CD4-positive, alpha-beta T cell treated with Interferon alpha-2 for 1 hour (primary cell): ENCODE measurements around the gene ELMO1.
A peak's percentile ranks its signal among the peaks of the same experiment; 100 is the strongest.

ENCODE experiments used
- DNase-seq, 2 donors: peaks; one replicate each; pipeline ENCODE4 v3.0.0-alpha.2; 2020 to 2022

Gene ELMO1

DNA sequence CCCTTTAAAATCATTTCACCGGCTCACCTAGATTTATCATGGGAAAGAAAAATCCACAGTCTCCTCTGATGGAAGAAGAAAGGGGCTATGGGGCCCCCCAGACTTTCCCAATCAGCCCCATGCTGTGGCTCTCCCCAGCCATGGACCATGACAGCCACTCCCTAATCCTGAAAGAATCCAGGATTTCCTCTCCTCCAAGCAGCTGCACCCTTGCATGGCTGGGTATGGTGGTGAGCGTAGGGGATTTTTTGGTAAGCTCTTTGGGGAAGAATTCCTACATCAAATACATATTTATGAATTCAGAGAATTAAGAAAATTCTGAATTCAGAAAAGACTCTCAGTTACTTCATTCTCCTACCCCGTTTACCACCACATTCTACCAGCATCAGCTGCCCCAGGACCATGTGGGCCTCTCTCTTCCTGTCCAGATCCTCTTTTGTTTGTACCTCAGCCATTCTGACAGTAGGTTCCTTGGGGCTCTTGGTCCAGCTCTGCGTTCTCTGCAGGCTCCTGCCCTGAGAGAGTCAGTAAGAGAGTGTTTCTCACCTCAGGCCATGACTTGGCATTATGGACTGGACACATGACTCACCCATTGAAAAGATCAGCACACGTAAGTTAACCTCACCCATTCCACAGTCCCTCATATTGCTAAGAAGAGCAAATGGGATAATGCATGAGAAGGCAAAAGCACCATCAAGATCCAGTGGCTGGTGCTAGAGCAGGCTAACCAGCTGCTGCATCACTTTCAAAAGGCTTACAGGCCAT, 337.8 kb downstream of the ELMO1 start:
- no peak for DNase-seq

DNA sequence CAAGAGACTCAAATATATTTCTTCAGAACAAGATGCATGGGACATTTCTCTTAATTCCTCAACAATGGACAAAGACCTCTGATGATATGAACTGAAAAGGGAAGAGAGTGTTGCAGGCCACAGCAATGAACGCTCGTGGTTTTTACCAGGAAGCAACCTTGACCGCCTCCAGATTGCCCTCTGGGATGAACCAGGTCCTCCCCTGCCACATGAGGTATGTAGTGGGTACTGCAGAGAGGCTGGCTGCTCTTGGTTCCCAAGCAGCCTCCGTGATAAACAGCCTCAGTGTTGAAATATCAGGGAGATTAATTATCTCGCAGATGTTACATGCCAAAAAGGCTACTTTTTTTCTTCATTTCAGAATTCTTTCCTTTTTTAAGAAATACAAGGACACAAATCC, 338.8 kb downstream of the ELMO1 start:
- no peak for DNase-seq

DNA sequence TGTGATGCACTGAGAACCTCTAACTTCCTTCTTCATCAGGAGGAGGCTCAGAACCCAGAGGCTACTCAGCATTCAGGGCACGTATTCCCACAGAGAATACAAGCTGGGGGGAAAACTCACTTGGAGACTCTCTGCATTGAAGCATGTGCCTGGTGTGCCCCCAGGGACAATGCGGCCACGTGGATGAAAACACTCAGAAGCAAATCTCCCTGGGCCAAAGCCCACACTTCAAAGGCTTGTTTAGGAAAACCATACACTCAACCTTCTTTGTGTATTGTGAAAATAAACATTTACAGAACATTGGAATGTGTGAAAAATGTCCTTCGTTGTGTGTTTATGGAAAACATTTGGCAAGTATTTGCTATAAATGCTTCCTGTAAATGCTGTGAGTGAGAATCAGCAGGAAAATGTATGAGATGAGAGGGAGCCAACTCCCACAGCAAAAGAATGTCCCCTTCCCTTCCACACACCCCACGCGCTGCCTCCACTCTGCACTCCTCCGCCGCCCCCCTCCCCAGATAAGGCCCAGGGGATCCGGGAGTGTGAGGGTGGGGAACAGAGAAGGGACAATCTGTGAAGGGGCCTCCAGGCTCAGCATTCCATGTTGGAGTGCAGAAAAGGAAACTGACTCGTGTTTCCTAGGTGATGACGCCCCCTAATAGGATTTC, 339.5 kb downstream of the ELMO1 start:
- no peak for DNase-seq

DNA sequence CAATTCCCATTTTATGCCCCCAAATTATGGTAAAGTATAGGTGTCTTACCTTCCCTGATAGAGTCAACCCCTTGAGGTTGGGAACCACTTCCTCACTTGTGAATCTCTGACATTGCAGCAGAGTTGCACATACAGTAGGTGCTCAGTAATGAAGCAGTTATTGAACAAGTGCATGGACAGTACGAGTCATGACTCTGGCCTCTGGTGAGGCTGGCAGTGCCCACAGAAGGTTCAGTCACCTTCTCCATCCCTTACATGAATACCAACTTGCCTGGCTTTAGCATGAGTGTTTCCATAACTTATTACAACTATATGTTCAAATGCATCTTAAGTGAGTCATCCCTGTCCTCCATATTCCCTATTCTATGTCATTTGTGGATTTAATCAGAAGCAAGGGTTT, 340.0 kb downstream of the ELMO1 start:
- DNase-seq = no peak

DNA sequence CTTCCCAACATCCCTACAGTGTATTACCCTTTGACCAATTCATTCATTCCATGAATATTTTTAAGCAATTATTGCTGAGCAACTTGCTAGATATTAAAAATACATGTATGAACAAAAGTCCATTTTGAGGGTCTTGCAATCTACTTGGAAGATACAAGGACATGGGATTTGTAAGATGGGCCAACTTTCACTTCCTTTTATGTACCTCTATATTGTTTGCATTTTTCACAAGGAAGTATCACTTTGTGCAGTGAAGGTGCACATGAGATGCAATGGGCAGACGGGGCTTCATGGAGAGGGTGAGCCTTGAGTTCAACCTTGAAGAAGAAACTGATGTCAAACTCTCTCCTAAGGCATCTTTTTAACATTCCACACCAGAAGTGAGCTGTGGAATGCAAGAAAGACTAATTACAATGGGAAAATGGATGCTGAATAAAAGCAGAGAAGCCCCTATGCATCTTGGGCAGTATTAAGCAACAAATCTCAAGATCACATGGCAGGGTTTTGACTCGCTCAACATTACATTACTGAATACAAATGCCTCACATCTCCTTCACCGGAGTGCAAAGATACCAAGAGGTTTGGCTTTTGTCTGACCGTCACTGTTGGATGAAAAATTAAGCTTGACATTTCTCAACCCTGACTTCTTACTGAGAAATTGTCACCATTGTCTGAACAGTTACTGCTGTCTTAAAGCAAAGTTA, 341.5 kb downstream of the ELMO1 start:
- no peak for DNase-seq

DNA sequence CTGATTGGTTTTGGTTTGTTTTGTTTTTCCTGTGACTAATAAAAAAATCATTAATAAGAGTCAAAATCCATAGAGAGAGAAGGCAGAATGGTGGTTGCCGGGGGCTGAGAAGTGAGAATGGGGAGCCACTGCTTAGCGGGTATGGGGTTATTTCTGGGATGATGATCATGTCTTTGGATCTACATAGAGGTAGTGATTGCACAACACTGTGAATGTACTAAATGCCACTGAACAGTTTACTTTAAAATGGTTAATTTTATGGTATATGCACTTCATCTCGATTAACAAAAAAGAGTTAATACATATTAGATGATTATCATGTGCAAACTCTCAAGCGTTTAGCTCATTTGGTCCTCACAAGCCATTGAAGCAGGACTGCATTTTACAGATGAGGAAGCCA, 342.9 kb downstream of the ELMO1 start:
- no peak for DNase-seq

DNA sequence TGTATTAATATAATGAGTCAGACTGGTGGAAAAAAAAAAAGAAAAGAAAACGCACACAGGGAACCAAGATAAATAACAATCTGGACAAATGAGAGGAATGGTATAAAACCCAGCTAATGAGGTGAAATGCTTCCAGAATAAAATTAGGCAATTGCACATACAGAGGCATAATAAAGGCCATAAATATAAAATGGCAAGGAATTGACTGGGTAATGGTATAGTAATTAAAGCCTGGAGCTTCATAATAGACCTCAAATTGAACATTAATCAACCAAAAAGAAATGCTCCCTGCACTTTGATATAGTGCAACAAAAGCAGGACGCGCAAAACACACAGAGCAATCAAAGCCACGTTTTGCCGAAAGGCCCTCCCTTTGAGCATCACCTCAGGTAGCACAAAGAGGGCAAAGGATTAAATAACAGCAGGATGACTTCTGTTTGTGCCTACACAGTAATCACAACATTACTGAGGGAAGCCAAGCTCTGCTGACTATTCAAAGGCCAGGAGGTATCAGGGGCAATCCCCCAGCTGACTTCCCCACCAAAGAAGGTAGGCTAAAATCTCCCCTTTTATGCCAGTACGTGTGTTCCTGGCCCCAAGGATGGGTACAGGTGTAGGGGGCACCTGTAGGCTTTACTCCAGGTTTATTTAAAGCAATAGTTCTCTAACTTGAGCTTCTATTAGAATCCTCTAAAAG, 343.7 kb downstream of the ELMO1 start:
- DNase-seq = no peak

DNA sequence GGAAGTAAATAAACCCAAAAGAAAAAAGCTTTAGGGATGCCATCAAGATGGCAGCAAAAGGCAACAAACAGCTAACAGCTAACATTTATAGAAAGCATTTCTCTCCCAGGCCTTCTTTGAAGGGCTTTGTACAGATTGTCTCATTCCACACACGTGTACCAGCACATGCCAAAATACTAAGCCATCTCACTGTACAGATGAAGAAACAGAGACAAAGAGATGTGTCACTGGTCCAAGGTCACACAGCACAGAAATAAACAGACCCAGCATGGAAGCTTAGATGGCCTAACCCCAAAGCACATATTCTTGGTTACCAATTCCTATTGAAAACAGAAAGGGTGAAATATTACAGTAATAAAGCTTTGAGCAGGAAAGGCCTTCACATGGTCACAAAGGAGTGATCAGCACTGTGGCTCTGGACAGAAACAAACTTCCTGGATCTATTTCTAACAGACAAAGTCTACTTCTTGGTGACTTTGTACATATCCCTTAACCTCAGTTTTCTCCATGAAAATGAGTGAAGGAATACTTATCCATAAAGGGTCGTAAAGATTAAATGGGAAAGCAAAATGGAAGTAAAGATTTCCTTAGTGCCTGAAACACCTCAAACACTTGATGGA, 346.0 kb downstream of the ELMO1 start:
- no peak for DNase-seq

DNA sequence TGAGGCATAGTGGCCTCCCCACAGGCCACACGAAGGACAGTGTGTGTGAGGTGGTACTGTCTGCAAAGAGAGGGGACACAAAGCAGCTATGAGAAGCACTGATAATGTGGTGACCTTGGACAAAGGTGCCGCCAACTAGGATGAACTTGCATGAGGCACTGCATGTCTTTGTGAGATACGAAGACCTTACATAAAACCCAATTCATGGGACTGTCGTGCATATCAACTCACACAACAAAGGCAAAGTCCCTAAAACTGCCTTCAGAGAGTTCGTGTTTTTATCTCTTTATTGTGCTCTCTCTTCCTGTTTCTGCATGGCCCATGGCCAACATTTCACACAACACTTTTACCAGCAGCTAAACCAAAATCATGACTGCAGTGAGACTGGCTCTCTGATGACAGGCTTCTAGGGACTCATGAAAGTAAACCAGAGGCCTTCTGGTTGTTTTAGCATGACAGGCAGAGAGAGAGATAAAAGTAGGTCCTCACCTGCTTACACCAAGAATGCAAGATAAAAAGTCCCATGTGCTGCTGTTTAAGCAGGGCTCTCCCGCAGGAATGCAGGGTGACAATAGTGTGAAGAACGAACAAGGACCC, 347.8 kb downstream of the ELMO1 start:
- DNase-seq = peak in 1 of 2 donors; percentile 2

DNA sequence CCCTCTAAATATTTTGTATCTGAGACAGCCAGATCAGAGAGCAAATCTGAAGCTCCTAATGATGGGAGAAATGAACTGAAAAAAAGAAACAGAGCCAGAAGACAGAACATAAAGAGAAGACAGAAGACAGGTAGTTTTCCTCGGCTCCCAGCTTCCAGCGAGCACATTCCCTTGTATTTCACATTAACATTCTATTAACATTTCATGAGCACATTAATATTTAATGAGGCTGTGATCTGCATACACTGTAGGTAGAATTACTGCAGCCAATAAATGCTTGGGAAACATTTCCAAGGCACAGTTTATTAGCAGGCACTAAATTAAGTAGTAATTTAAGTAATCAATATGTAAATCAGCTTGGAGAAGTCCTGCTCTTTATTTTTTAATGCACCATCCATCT, 349.9 kb downstream of the ELMO1 start:
- no peak for DNase-seq

DNA sequence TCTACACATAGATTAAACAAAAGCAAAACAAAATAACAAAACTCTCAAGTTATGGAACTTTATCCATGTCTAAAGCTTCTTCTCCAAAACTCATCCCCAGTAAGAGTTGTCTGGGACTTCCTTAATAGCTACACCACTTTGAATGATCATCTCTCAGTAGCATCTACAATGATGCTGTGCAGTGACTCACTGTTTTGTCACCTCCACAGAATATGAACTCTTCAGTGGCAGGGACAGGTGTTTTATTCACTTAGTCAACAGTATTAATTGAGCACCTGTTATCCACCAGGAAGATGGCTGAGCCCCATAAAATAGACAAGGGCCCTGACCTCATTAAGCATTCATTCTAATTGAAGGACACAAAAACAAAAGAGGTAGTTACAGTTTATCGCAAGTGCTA, 350.7 kb downstream of the ELMO1 start:
- DNase-seq = no peak

DNA sequence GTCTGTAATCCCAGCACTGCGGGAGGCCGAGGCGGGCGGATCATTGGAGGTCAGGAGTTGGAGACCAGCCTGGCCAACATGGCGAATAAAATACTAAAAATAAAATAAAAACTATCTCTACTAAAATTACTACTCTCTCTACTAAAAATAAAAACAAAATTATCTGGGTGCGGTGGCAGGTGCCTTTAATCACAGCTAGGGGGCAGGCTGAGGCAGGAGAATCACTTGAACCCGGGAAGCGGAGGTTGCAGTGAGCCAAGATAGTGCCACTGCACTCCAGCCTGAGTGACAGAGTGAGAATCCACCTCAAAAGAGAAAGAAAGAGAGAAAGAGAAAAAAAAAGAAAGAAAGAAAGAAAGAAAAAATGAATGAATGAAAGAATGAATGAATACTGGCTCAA, 351.4 kb downstream of the ELMO1 start:
- no peak for DNase-seq

DNA sequence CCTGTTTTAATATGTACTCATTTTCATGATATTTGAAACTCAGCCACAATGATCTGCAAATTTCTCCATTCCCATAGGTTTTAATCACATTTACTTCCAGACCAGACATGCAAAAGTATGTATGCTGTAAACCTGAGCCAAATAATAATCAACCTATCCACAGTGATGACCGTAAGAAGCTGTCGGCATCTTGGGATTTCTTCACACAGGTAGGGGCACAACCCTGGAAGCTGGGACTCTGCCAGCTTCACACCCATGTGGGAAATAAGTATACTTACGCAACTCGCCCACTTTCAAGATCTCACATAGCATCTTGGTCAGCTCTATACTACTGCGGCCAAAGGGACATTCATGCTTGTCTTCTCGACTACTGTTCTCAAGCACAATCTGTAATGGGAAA, 352.3 kb downstream of the ELMO1 start:
- no peak for DNase-seq

DNA sequence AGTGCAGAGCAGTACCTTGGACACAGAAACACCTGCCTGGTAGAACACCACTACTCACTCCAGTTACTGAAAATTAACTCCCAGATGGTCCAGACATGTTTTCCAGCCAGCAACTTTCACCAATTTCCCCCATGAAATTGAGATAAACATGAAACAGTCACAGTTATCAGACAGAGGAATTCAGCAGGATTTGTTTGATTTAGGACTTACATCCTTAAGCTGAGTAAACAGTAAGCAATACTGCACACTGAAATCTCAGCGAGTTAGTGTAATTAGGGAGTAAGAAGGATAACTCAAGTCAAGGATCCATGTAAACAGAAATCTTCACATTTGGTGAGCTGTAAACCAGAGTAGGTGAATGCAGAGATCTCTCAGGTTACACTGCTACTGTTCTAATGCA, 353.5 kb downstream of the ELMO1 start:
- no peak for DNase-seq

DNA sequence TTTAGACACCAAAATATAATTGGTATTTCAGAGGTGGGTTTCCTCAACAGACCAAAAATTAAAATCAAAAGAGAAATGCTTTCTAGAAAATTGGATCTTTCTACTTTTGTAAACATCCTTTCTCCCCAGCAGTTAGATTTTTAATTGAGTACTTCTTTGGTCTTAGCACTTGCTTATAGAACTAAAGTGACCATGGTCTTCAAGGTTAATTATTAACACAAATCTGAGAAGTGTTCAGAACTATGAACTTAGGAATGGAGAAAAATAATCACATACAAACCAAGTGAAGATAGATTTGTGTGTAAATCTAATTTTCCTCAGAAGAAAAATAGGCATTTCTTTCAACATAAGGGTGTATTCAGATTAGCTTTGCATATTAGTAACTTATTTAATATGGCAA, 355.4 kb downstream of the ELMO1 start:
- no peak for DNase-seq

DNA sequence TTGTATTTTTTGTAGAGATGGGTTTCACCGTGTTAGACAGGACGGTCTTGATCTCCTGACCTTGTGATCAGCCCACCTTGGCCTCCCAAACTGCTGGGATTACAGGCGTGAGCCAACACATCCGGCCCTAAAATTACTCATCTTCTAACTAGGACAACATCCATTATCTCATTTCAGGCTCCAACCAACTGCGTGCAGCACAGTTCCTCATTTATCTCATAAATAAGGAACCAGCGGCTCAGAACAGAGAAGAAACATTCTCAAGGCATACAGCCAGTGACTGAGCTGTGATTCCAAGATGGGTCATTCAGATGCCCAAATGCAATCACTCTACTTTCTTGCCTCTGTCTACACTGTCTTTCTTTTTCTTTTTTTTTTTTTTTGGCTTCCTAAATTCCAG, 356.1 kb downstream of the ELMO1 start:
- DNase-seq = peak in 1 of 2 donors; percentile 49

DNA sequence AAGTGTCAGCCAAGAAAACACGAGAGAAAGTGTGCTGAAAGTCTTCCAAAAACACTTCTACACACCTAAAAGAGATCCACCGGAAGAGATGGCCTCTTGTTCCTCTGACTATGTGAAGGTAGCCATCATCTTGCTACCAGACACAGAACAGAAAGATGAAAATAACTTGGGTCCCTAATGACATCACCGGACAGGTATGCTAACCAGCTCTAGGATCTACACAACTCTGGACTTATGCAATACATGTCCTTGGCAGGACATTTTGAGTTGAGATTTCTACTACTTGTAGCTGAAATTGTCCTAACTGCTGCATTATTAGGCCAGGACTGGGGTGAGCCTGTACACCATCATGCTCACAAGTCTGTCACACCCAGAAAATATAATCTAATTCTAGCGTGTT, 358.7 kb downstream of the ELMO1 start:
- no peak for DNase-seq

DNA sequence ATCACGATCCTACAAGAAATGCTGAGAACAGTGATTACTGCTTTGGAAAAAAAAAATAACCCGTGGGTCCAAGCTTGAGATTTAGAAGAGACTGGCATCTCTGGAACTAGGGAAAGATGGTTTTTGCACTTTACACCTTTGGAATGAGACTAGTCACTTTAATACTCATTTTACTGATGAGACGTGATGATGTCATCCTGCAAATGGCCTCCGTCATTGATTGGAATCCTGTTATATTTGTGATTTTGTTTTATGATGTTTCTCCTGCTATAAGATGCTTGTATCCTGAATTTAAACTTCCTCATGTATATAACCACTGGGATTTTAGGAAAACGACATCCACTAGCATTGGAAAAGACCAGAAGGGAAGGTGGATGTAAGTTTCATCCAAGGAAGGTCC, 363.1 kb downstream of the ELMO1 start:
- DNase-seq = no peak

DNA sequence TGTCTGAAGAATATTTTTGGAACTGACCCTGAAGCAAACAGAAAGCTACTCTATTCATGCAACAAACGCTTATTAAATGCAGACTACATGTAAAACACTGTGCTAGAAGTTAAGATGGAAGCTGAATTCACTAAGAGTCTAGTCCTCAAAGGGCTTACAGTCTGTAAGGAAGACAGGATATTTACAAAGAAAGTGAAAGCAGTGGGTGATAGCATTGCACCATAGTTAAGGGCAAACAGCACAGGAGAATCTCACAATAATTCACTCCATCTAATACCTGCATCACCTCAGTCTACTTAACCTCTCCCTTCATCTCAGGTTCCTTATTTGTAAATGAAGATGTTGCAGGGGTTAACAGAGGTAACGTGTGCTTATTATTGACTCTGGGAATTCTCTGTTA, 364.4 kb downstream of the ELMO1 start:
- no peak for DNase-seq

DNA sequence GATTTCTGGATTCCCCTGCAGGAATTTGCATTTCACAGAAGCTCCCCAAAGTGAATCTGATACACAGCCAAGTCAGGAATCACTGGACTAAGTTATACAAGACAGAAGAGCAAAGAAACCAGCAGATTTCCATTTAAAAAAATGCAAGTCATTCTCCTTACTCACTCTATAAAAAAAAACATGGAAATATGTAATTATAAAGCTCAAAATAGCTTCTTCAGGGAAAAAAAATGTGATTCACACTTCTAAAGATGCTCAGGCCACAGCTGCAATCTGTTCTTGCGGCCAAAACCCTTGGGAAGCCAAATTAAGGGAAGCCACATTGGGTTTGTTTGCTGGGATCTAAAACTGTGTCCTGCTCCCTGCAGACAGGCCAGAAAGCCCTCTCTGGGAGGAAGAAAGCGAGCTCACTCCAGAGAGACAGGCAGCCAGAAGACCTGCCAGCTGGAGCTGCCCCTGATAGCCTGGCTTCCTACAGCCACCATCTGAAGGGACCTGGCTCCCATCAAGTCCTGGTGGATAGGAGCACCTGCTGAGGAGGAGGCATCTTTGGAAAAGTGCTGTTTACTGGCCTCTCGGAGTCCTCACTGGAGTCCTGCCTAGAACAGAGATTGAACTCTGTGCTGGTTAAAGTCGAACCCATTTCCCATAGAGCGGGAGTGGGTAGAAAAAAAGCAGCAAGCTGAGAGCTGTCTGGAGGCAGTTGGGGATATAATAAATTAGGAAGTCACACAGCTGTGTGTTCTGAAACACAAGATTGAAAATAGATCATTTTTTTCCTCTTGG, 365.2 kb downstream of the ELMO1 start:
- no peak for DNase-seq

DNA sequence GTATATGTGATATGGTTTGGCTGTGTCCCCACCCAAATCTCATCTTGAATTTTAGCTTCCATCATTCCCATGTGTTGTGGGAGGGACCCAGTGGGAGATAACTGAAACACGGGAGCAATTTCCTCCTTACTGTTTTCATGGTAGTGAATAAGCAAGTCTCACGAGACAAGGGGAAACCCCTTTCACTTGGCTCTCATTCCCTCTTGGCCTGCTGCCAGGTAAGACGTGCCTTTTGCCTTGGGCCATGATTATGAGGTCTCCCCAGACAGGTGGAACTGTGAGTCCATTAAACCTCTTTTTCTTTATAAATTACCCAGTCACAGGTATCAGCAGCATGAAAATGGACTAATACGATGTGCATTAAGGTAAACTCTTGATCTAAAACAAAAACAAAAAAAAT, 367.2 kb downstream of the ELMO1 start:
- DNase-seq = no peak

DNA sequence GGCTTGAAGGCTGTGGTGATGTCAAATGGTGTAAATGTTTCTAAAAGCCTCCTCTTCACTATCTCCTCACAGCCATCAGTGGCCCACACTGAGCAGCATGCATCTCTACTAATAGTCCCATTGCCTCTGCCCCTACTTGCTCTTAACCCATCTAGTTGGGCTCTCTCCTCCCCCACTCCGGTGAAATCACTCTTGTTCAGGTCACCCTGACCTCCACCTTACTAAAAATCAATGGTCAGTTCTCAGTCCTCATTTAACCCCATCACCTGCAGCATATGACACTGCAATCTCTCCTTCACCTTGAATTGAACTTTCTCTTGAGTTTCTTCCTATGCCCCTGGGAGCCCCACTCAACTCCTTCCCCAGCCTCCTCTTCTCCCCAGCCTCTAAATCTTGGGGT, 369.2 kb downstream of the ELMO1 start:
- DNase-seq = no peak
